Measurements from ENCODE around the gene DTHD1.

DNA sequence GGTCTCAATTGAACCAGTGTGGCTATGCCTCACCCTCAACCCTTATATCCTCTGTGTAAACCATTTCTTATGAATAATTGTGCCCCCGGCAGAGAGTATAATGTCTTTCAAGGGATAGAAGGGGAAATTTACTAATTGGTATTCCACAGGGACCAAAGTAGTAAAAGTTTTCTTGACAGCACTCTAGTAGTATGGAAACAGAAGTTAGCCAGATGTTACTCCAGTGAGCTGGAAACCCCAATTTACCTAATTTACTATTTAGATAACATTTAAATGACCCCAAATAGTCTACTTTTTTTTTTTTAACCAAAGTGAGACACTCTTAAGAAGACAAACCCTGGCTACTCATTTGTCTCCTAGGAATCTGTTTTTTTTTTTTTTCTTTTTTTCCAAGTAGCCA is 32.3 kb downstream of the DTHD1 start:
- TF ChIP-seq EZH2 (IDR thresholded peaks at IDR 0.05; ENCODE audit: insufficient read depth, poor library complexity, severe bottlenecking) (no peak), EZH2phosphoT487 (IDR thresholded peaks at IDR 0.05; ENCODE audit: insufficient read depth, low read depth) (no peak)
